ENCODE results near the gene INSYN2B.

The INSYN2B gene

GRCh38 chr5:169870211-169870610 lies 110.1 kb downstream of the INSYN2B start:
- peaks cover 10% of the 10 kb centered on the region for H4K20me1 ChIP-seq (ENCODE audit: insufficient read depth, low read length)
- peaks cover 50% of the 10 kb centered on the region; the same call in 1 of the 2 replicates for H3K36me3 ChIP-seq (ENCODE audit: insufficient read depth, low read length)

GRCh38 chr5:169869066-169869465 lies 111.2 kb downstream of the INSYN2B start:
- no peak overlapping the region for H3K27ac ChIP-seq (ENCODE audit: low read length)
- ATAC-seq (ENCODE audit: insufficient read depth, low read depth) (no peak), DNase-seq (no peak)
- no peak overlapping the region for H3K4me3 ChIP-seq (ENCODE audit: low read depth in 1 of 2, low read length in 2 of 2)
- TF ChIP-seq CTCF (IDR thresholded peaks at IDR 0.05; ENCODE audit: borderline replicate concordance, extremely low read depth, low read length, poor library complexity, severe bottlenecking) (no peak), EZH2 (IDR thresholded peaks at IDR 0.05; ENCODE audit: borderline replicate concordance, low read depth, low read length, severe bottlenecking) (no peak)
- H3K9ac ChIP-seq (ENCODE audit: low read depth, low read length): no peak overlapping the region
- no peak overlapping the region for H2AFZ ChIP-seq (ENCODE audit: low read depth, low read length)
- no peak overlapping the region for H3K4me2 ChIP-seq (ENCODE audit: insufficient read depth, low read length)
- H3K4me1 ChIP-seq (ENCODE audit: insufficient read depth, low read length): no peaks in the 10 kb centered on the region
- H3K79me2 ChIP-seq (ENCODE audit: insufficient read depth, low read length): no peaks in the 10 kb centered on the region
- H4K20me1 ChIP-seq (ENCODE audit: insufficient read depth, low read length): peaks cover 12% of the 10 kb centered on the region
- H3K36me3 ChIP-seq (ENCODE audit: insufficient read depth, low read length): peaks cover 52% of the 10 kb centered on the region; the same call in 1 of the 2 replicates
- no peaks in the 10 kb centered on the region for H3K27me3 ChIP-seq (ENCODE audit: insufficient read depth, low read length, poor library complexity)
- H3K9me3 ChIP-seq (ENCODE audit: insufficient read depth, low read length, severe bottlenecking): no peaks in the 10 kb centered on the region

More at GRCh38 chr5:169870211-169870610, 110.1 kb downstream of the INSYN2B start:
- no peak overlapping the region for H3K4me2 ChIP-seq (ENCODE audit: insufficient read depth, low read length)
- H3K9ac ChIP-seq (ENCODE audit: low read depth, low read length): no peak overlapping the region
- no peaks in the 10 kb centered on the region for H3K27me3 ChIP-seq (ENCODE audit: insufficient read depth, low read length, poor library complexity)
- H3K27ac ChIP-seq (ENCODE audit: low read length): no peak overlapping the region
- no peak overlapping the region for H2AFZ ChIP-seq (ENCODE audit: low read depth, low read length)
- no peaks in the 10 kb centered on the region for H3K4me1 ChIP-seq (ENCODE audit: insufficient read depth, low read length)
- H3K79me2 ChIP-seq (ENCODE audit: insufficient read depth, low read length): no peaks in the 10 kb centered on the region
- TF ChIP-seq CTCF (IDR thresholded peaks at IDR 0.05; ENCODE audit: borderline replicate concordance, extremely low read depth, low read length, poor library complexity, severe bottlenecking): no peak
- no peak for TF ChIP-seq EZH2 (IDR thresholded peaks at IDR 0.05; ENCODE audit: borderline replicate concordance, low read depth, low read length, severe bottlenecking)
- H3K9me3 ChIP-seq (ENCODE audit: insufficient read depth, low read length, severe bottlenecking): no peaks in the 10 kb centered on the region
- DNase-seq (no peak), ATAC-seq (ENCODE audit: insufficient read depth, low read depth) (no peak)
- H3K4me3 ChIP-seq (ENCODE audit: low read depth in 1 of 2, low read length in 2 of 2): no peak overlapping the region

GRCh38 chr5:169867347-169867746 lies 112.9 kb downstream of the INSYN2B start:
- Histone ChIP-seq H4K20me1 (ENCODE audit: insufficient read depth, low read length) (peaks cover 8% of the 10 kb centered on the region), H3K36me3 (ENCODE audit: insufficient read depth, low read length) (peaks cover 62% of the 10 kb centered on the region; the same call in 1 of the 2 replicates), H3K27ac (ENCODE audit: low read length) (no peak overlapping the region), H3K4me2 (ENCODE audit: insufficient read depth, low read length) (no peak overlapping the region), H3K4me1 (ENCODE audit: insufficient read depth, low read length) (no peaks in the 10 kb centered on the region), H3K27me3 (ENCODE audit: insufficient read depth, low read length, poor library complexity) (no peaks in the 10 kb centered on the region), H3K4me3 (ENCODE audit: low read depth in 1 of 2, low read length in 2 of 2) (no peak overlapping the region), H3K9me3 (ENCODE audit: insufficient read depth, low read length, severe bottlenecking) (no peaks in the 10 kb centered on the region), H3K79me2 (ENCODE audit: insufficient read depth, low read length) (no peaks in the 10 kb centered on the region; the same call in 1 of the 2 replicates), H3K9ac (ENCODE audit: low read depth, low read length) (no peak overlapping the region), H2AFZ (ENCODE audit: low read depth, low read length) (no peak overlapping the region)
- TF ChIP-seq CTCF (IDR thresholded peaks at IDR 0.05; ENCODE audit: borderline replicate concordance, extremely low read depth, low read length, poor library complexity, severe bottlenecking) (no peak), EZH2 (IDR thresholded peaks at IDR 0.05; ENCODE audit: borderline replicate concordance, low read depth, low read length, severe bottlenecking) (no peak)
- ATAC-seq (ENCODE audit: insufficient read depth, low read depth) (no peak), DNase-seq (no peak)

Data from DND-41 (cell line).